Retinal pigment epithelial cell (primary cell): ENCODE results near the gene KIF5C.
"Not testable (repeated sequence)": the region's sequence is repeated elsewhere in the genome, so short reads cannot be mapped to it uniquely, and the experiment has no call there.

Experiments
- DNase-seq: peaks from one replicate; pipeline ENCODE4 v3.0.0-alpha.2; 2010; ENCODE audit warnings: low read depth
- H3K4me3 ChIP-seq: 2 replicates; pipeline ENCODE4 v1.5.1; 2011; ENCODE audit warnings: mild to moderate bottlenecking, low read length, control low read depth, moderate library complexity
- TF ChIP-seq, protein P1 (sequence below): conservative IDR thresholded peaks from 2 replicates; pipeline ENCODE4 v1.5.1; 2011; ENCODE audit warnings: low read depth, low read length, control low read depth, inconsistent platforms

KIF5C gene

DNA sequence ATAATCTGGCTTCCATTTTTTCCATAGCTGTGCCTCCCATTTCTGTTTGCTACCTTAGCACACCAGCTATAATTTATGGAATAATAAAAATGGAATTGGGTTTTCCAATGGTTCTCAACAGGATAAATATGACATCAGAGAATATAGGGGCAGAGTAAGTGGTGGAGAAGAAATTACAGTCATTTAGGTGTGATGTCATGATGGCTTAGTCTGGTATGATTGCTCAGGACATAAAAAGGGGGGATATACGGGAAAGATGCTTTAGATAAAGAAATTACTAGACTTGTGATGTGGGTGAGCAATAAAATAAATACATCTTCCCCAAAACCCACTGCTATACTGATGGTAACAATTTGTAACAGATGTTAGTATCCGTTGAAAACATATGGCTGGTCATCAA, 21.6 kb upstream of the KIF5C start:
- DNase-seq, result no peak

DNA sequence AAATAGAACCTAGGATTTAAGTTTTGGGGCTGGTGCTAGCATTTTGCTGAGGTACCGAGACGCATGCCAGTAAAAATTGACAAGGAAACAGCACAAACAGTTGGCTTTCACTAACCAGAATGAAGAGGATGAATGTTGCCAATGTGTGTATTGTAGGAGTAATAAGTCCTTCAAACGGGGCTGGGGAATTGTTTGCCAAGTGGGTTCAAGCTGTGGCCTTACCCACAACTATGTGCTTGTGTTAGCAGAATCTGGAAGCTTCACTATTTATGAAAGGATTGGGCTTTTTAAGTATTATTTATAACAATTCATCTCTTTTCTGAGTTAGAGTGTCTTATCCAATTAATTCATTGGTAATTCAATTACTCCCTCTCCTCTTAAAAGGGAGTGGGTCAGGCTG, 15.0 kb upstream of the KIF5C start:
- peak; percentile 58 for DNase-seq
- H3K4me3 ChIP-seq, result no peak overlapping the region
- TF ChIP-seq, protein P1, sequence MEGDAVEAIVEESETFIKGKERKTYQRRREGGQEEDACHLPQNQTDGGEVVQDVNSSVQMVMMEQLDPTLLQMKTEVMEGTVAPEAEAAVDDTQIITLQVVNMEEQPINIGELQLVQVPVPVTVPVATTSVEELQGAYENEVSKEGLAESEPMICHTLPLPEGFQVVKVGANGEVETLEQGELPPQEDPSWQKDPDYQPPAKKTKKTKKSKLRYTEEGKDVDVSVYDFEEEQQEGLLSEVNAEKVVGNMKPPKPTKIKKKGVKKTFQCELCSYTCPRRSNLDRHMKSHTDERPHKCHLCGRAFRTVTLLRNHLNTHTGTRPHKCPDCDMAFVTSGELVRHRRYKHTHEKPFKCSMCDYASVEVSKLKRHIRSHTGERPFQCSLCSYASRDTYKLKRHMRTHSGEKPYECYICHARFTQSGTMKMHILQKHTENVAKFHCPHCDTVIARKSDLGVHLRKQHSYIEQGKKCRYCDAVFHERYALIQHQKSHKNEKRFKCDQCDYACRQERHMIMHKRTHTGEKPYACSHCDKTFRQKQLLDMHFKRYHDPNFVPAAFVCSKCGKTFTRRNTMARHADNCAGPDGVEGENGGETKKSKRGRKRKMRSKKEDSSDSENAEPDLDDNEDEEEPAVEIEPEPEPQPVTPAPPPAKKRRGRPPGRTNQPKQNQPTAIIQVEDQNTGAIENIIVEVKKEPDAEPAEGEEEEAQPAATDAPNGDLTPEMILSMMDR, result no peak

More for the DNA sequence above, 21.6 kb upstream of the KIF5C start:
- H3K4me3 ChIP-seq, result no peak overlapping the region
- TF ChIP-seq, protein P1, result no peak

DNA sequence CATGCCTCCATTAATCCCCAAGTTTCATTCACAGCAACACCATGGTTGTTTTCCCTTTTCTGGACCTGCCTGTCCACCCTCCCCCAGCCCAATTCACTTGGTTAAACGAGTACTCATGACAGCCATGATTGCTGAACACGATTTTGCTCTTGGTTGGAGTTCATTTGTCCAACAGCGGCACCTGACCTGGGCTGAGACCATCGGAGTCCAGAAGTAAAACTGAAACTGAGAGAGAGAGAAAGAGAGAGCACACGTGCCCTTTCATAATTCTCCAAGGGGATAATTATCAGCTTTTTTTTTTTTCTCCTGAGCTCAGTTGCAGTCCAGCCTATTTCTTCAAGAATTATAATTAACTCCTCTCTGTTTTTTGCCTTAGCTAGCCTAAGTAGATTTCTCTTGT, 13.7 kb upstream of the KIF5C start:
- DNase-seq, result no peak
- TF ChIP-seq, protein P1, result no peak
- no peak overlapping the region for H3K4me3 ChIP-seq

DNA sequence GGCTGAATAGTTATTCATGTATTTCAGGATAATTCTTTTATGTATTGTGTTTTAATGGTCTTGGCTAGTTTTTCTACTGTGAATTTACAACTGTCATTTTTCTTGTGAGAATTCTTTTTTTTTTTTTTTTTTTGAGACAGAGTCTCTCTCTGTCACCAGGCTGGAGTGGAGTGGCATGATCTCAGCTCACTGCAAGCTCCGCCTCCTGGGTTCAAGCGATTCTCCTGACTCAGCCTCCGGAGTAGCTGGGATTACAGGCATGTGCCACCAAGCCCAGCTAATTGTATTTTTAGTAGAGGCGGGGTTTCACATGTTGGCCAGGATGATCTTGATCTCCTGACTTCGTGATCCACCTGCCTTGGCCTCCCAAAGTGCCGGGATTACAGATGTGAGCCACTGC, 12.5 kb upstream of the KIF5C start:
- H3K4me3 ChIP-seq, DNase-seq: not testable (repeated sequence)

DNA sequence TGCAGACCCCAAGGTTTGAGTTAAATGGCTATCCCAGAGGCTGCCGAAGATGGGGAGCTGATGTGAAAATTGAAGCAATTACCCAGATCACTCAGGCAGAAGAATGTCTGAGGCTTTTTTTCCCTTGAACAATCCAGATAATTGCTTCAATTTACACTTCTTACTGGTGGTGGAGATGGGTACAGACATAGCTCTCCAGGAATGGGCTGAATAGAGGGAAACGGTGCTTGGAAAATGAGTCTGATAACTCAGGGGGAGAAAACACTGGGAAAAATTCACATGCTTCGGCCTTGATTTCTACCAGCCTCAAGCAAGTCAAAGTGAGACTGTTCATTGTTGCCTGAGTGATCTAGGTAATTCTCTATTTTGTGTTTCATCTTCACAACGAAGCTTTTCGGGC, 9.5 kb upstream of the KIF5C start:
- no peak for DNase-seq
- TF ChIP-seq, protein P1, result no peak
- H3K4me3 ChIP-seq, result no peak overlapping the region

DNA sequence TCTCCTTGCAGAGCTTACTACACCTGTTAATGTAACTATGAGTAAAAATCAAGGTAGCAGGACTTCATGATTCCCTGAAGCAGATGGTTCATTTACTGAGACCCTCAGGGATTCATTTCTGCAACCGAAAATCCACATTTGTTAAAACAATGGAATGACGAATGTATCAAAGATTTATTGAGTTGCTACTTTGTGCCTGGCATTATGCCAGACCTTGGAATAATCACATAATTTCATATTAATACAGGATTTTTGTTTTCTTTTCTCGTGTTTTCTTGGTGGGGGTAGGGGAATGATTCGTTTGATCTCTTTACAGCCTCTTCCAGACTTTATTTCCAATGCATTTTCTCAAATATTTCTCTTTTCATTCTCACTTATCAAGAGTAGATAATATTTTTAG, 8.9 kb upstream of the KIF5C start:
- TF ChIP-seq, protein P1, result no peak
- no peak overlapping the region for H3K4me3 ChIP-seq

DNA sequence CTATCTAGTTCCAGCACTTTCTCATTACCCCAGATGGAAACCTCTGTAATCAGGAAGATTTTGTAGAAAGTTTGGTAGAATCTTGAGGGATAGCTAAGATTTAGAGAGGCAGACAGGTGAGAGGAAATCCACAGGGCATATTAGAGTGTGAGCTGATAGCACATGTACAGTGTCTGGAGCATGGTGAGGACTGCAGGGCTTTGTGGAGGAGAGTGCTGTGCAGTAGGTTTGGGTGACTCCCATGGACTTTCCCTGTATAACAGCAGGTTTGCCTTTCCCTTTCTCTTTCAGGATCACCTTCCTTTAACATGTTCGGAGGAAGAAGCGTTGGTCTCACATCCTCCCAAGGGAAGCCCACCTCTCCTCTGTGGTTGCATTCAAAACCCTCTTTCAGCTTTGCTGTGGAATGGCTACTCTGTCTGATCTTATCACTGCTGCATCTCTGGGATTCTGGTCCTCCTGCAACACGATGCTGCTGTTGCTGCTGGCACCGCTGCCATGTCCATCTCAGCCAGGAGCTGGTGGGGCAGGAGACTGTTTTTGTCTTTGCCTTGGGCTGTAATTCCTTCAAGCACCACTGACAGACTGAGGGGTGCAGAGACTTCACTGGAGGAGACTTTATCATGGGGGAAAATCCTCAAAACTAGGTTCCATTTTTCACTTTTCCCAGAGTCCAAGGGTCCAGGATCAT, 7.8 kb upstream of the KIF5C start:
- TF ChIP-seq, protein P1, result no peak
- no peak for DNase-seq
- H3K4me3 ChIP-seq, result no peak overlapping the region

More for the DNA sequence above, 8.9 kb upstream of the KIF5C start:
- no peak for DNase-seq
